Panc1 (cell line): Measurements from ENCODE around the gene SERPINF2. TPM values are rescaled to one million over a fixed set of nuclear protein-coding genes. Genes with fewer than 3 reads are reported as not detected.
"Not testable (repeated sequence)": the region's sequence is repeated elsewhere in the genome, so short reads cannot be mapped to it uniquely, and the experiment has no call there.

Source experiments
- ATAC-seq: fragments of 200-7000 bp; cut with Tn5 transposase; 2 replicates; pipeline ENCODE4 v1.9.1; 2020; ENCODE audit warnings: mild to moderate bottlenecking, moderate library complexity
- BruUV-seq: library from RNA; stranded (reverse); fragments of 400-500 nt; replicated peaks from 2 replicates; lab custom pipeline; 2021; lab: Mats Ljungman, UMichigan
- CTCF ChIA-PET: fragments of 300-600 bp; sonication (Branson Sonifier 250); formaldehyde crosslinking; loops from one replicate; lab custom pipeline; 2022; ENCODE audit warnings: antibody characterized with exemption; lab: Charles Lee
- POLR2A ChIA-PET: fragments of 300-600 bp; sonication (Branson Sonifier 250); formaldehyde crosslinking; loops from one replicate; lab custom pipeline; 2022; ENCODE audit warnings: antibody characterized with exemption; lab: Charles Lee
- DNase-seq: peaks from one replicate; pipeline ENCODE4 v3.0.0-alpha.2; 2010; ENCODE audit warnings: low read depth, low spot score
- H3K27ac ChIP-seq: 2 replicates; pipeline ENCODE4 v1.5.1; 2011; ENCODE audit warnings: mild to moderate bottlenecking, low read length, inconsistent platforms
- H3K27me3 ChIP-seq: fragments of 200-500 bp; sonication (Bioruptor generic); 2 replicates; pipeline ENCODE4 v1.6.0; 2014; ENCODE audit warnings: low read length, inconsistent platforms; ENCODE audit not compliant: control insufficient read depth, insufficient read depth
- H3K36me3 ChIP-seq: fragments of 200-500 bp; sonication (Bioruptor generic); 2 replicates; pipeline ENCODE4 v1.5.1; 2014; ENCODE audit warnings: inconsistent platforms, mild to moderate bottlenecking, low read length, moderate library complexity; ENCODE audit not compliant: control insufficient read depth, insufficient read depth
- H3K4me1 ChIP-seq: 2 replicates; pipeline ENCODE4 v1.5.1; 2011; ENCODE audit warnings: inconsistent platforms, mild to moderate bottlenecking, low read length, moderate library complexity; ENCODE audit not compliant: control insufficient read depth, insufficient read depth
- H3K4me3 ChIP-seq, 2 experiments: 2 replicates each; pipeline ENCODE4 v1.5.1; 2011 to 2012; ENCODE audit warnings: low read depth in 2 of 2, low read length in 2 of 2, mild to moderate bottlenecking in 2 of 2, inconsistent platforms in 1 of 2, moderate library complexity in 1 of 2
- H3K9me3 ChIP-seq: fragments of 200-500 bp; sonication (Bioruptor generic); 2 replicates; pipeline ENCODE4 v1.5.1; 2014; ENCODE audit warnings: low read depth, mild to moderate bottlenecking, inconsistent platforms, low read length, moderate library complexity; ENCODE audit not compliant: control insufficient read depth, insufficient read depth
- CTCF ChIP-seq: fragments of 450-650 bp; IDR thresholded peaks from 2 replicates; pipeline ENCODE4 v1.5.1; 2017; ENCODE audit warnings: mild to moderate bottlenecking
- POLR2AphosphoS5 ChIP-seq: IDR thresholded peaks from 2 replicates; pipeline ENCODE4 v1.6.1; 2012; ENCODE audit warnings: mild to moderate bottlenecking, low read depth, low read length, moderate library complexity
- REST ChIP-seq, 2 experiments: IDR thresholded peaks; 2 replicates each; pipeline ENCODE4 v1.6.1; 2011 to 2012; ENCODE audit warnings: low read depth in 2 of 2, control low read depth in 1 of 2, low read length in 1 of 2, mild to moderate bottlenecking in 1 of 2, moderate library complexity in 1 of 2; ENCODE audit not compliant: insufficient read depth in 1 of 2
- SIN3A ChIP-seq: IDR thresholded peaks from 2 replicates; pipeline ENCODE4 v1.6.1; 2012; ENCODE audit warnings: low read depth, mild to moderate bottlenecking, low read length, moderate library complexity, borderline replicate concordance; ENCODE audit not compliant: insufficient read depth
- TCF7L2 ChIP-seq: IDR thresholded peaks from 2 replicates; pipeline ENCODE4 v1.6.1; 2011; ENCODE audit warnings: mild to moderate bottlenecking, low read depth, low read length, inconsistent platforms
- in situ Hi-C: cut with HindIII; loops from 2 replicates; pipeline ENCODE4 v1.10.0; 2016; ENCODE audit warnings: low sequenced_read_pairs, low pct_unique_long_range_greater_than_20kb
- intact Hi-C: fragments of 100-400 bp; cut with micrococcal nuclease; formaldehyde crosslinking; loops from one replicate; pipeline ENCODE4 v1.10.0; 2022; ENCODE audit not compliant: unreplicated experiment
- total RNA-seq: library from RNA; stranded (reverse); gene quantifications from one replicate; pipeline ENCODE4 v1.2.1, GENCODE V29; 2021; ENCODE audit not compliant: unreplicated experiment

SERPINF2 gene
- total RNA-seq, 1 experiment from 2014 or later, result 0.77 TPM

- POLR2A ChIA-PET, result no interaction called here
- H3K27me3 ChIP-seq, result no peaks in the 10 kb centered on the region
- intact Hi-C loops, result no loop called here
- no peaks in the 10 kb centered on the region for H3K9me3 ChIP-seq
- no TSS peak for BruUV-seq
- H3K4me1 ChIP-seq, result peaks cover 9% of the 10 kb centered on the region
- CTCF ChIA-PET, result no interaction called here
- ATAC-seq (no peak; the same call in 1 of the 2 replicates), DNase-seq (no peak)
- H3K36me3 ChIP-seq, result no peaks in the 10 kb centered on the region
- in situ Hi-C loops, result no loop called here
- TF ChIP-seq POLR2AphosphoS5 (no peak), TCF7L2 (no peak), CTCF (no peak), SIN3A (no peak), REST (IDR thresholded peaks at IDR 0.05; ENCODE audit: insufficient read depth in 1 of 2, low read depth in 2 of 2, low read length in 1 of 2) (no peak)
- H3K4me3 ChIP-seq, result no peak overlapping the region; a peak in 1 of 4 replicates
- no peak overlapping the region for H3K27ac ChIP-seq
Measured at GRCh38 chr17:1762901-1763898, 20.5 kb downstream of the SERPINF2 start.

- ATAC-seq (no peak), DNase-seq (no peak)
- BruUV-seq, result no TSS peak
- H3K4me3 ChIP-seq, result no peak overlapping the region
- intact Hi-C loops, result no loop called here
- no peaks in the 10 kb centered on the region for H3K36me3 ChIP-seq
- ChIA-PET POLR2A (no interaction called here), CTCF (no interaction called here)
- H3K9me3 ChIP-seq, result no peaks in the 10 kb centered on the region
- no peak overlapping the region for H3K27ac ChIP-seq
- peaks cover 10% of the 10 kb centered on the region for H3K4me1 ChIP-seq
- no peaks in the 10 kb centered on the region for H3K27me3 ChIP-seq
- TF ChIP-seq REST (IDR thresholded peaks at IDR 0.05; ENCODE audit: insufficient read depth in 1 of 2, low read depth in 2 of 2, low read length in 1 of 2) (no peak), SIN3A (no peak), TCF7L2 (no peak), CTCF (no peak), POLR2AphosphoS5 (no peak)
- in situ Hi-C loops, result no loop called here
Measured at GRCh38 chr17:1764284-1764683, 21.6 kb downstream of the SERPINF2 start.

GRCh38 chr17:1764705-1765104, 22.0 kb downstream of the SERPINF2 start:
- H3K27ac ChIP-seq, ATAC-seq, H3K27me3 ChIP-seq, in situ Hi-C loops, BruUV-seq, H3K36me3 ChIP-seq, CTCF ChIA-PET, DNase-seq, H3K4me3 ChIP-seq, intact Hi-C loops, POLR2A ChIA-PET, H3K9me3 ChIP-seq: not testable (repeated sequence)
- H3K4me1 ChIP-seq, result peaks cover 14% of the 10 kb centered on the region
